ENCODE data around the gene GPRC5C.

DNA sequence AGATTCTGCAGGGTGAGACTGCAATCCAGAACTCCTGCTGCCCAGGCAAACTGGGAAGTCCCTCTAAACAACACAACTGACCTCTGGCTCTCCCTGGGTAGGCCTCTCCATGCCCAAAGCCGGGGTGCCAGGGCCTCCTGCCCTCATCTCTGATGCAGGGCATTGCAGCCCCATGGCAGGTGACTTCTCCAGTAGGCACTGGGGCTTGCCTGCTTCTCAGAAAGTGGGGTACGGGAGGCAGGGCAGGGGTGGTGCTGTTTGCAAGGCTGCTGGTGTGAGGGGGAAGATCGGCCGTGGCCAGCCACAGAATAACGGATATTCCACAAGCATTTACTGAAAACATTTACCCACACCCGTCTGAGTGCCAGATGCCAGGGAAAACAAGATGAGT, 4.1 kb upstream of the GPRC5C start:
- TF ChIP-seq, protein P1, sequence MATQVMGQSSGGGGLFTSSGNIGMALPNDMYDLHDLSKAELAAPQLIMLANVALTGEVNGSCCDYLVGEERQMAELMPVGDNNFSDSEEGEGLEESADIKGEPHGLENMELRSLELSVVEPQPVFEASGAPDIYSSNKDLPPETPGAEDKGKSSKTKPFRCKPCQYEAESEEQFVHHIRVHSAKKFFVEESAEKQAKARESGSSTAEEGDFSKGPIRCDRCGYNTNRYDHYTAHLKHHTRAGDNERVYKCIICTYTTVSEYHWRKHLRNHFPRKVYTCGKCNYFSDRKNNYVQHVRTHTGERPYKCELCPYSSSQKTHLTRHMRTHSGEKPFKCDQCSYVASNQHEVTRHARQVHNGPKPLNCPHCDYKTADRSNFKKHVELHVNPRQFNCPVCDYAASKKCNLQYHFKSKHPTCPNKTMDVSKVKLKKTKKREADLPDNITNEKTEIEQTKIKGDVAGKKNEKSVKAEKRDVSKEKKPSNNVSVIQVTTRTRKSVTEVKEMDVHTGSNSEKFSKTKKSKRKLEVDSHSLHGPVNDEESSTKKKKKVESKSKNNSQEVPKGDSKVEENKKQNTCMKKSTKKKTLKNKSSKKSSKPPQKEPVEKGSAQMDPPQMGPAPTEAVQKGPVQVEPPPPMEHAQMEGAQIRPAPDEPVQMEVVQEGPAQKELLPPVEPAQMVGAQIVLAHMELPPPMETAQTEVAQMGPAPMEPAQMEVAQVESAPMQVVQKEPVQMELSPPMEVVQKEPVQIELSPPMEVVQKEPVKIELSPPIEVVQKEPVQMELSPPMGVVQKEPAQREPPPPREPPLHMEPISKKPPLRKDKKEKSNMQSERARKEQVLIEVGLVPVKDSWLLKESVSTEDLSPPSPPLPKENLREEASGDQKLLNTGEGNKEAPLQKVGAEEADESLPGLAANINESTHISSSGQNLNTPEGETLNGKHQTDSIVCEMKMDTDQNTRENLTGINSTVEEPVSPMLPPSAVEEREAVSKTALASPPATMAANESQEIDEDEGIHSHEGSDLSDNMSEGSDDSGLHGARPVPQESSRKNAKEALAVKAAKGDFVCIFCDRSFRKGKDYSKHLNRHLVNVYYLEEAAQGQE (IDR thresholded peaks at IDR 0.05; ENCODE audit: low read depth) = no peak
- TF ChIP-seq CEBPB (IDR thresholded peaks at IDR 0.05) = no peak

Data from Ishikawa (cell line).